Esophagus muscularis mucosa (tissue), 4 donors: ENCODE results near the gene ATP8B1. TPM values are rescaled to one million over a fixed set of nuclear protein-coding genes. Genes with fewer than 3 reads are reported as not detected.
A peak's percentile ranks its signal among the peaks of the same experiment; 100 is the strongest.

Experiments
- DNase-seq: peaks from one replicate; pipeline ENCODE4 v3.0.0-alpha.2; 2017; ENCODE audit errors: extremely low spot score
- H3K27ac ChIP-seq, 4 donors: fragments of 200-600 bp; sonication (generic); replicated peaks in 1 of 4; 1 replicate in 3 of 4; 2 replicates in 1 of 4; pipeline ENCODE4 v1.5.1; 2016 to 2019; ENCODE audit warnings: mild to moderate bottlenecking in 1 of 4
- H3K27me3 ChIP-seq, 4 donors: fragments of 200-600 bp; sonication (generic); one replicate each; pipeline versions ENCODE4 v1.5.1 to v1.6.0; 2016 to 2019
- H3K36me3 ChIP-seq, 4 donors: fragments of 200-600 bp; sonication (generic); one replicate each; pipeline ENCODE4 v1.5.1; 2016 to 2019
- H3K4me1 ChIP-seq, 4 donors: fragments of 200-600 bp; sonication (generic); one replicate each; pipeline ENCODE4 v1.5.1; 2016 to 2019
- H3K4me3 ChIP-seq, 4 donors: fragments of 200-600 bp; sonication (generic); 1 replicate in 2 of 4; 2 replicates in 2 of 4; pipeline ENCODE4 v1.5.1; 2016 to 2019; ENCODE audit warnings: mild to moderate bottlenecking in 4 of 4, moderate library complexity in 1 of 4
- H3K9me3 ChIP-seq, 4 donors: fragments of 200-600 bp; sonication (generic); 1 replicate in 3 of 4; 2 replicates in 1 of 4; pipeline ENCODE4 v1.5.1; 2016 to 2019
- EP300 ChIP-seq: sonication (generic); formaldehyde crosslinking; IDR thresholded peaks from one replicate; pipeline ENCODE4 v1.6.1; 2017; ENCODE audit warnings: antibody characterized with exemption
- POLR2A ChIP-seq: fragments of 450-650 bp; IDR thresholded peaks from one replicate; pipeline ENCODE4 v1.6.1; 2017; ENCODE audit warnings: antibody characterized with exemption, moderate library complexity, mild to moderate bottlenecking, low read depth
- POLR2AphosphoS5 ChIP-seq, 2 donors: sonication (generic); formaldehyde crosslinking; IDR thresholded peaks; one replicate each; pipeline ENCODE4 v1.6.1; 2017; ENCODE audit warnings: antibody characterized with exemption in 2 of 2
- WGBS: methylation state at CpG from one replicate; pipeline ENCODE4 v1.1.5; 2018; 5-methylcytosine and 5-hydroxymethylcytosine counted together
- intact Hi-C: fragments of 100-400 bp; cut with DNase I; formaldehyde crosslinking; loops from one replicate; pipeline ENCODE4 v1.15.1; 2023
- total RNA-seq, 4 donors: library from RNA; depleted of rRNA; stranded (reverse); fragments of >200 nt; gene quantifications; one replicate each; pipeline versions ENCODE4 v1.1.0 to v1.2.1, GENCODE V29; 2016
- TF ChIP-seq, protein P1 (sequence below), 3 experiments: fragments of 200-600 bp in 2 of 3; fragments of 450-650 bp in 1 of 3; sonication (generic) in 2 of 3; IDR thresholded peaks; one replicate each; pipeline ENCODE4 v1.5.1; 2017 to 2019; ENCODE audit warnings: antibody characterized with exemption in 3 of 3, mild to moderate bottlenecking in 2 of 3, moderate library complexity in 1 of 3

Gene ATP8B1
- total RNA-seq, 4 donors from 2014 or later, result 18.3 to 21.9 (median 19.6) TPM

DNA sequence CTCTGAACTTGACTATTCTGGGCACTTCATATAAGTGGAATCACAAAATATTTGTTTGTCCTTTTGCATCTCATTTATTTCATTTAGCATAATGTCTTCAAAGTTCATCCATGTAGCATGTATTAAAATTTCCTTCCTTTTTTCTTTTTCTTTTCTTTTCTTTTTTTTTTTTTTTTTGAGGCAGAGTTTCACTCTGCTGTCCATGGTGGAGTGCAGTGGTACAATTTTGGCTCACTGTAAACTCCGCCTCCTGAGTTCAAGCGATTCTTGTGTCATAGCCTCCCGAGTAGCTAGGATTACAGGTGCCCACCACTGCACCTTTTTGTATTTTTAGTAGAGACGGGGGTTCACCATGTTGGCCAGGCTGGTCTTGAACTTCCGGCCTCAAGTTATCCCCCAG is 11.9 kb downstream of the ATP8B1 start:
- H3K4me1 ChIP-seq, result peaks cover 43 to 79% (median 72%) of the 10 kb centered on the region in 4 donors

DNA sequence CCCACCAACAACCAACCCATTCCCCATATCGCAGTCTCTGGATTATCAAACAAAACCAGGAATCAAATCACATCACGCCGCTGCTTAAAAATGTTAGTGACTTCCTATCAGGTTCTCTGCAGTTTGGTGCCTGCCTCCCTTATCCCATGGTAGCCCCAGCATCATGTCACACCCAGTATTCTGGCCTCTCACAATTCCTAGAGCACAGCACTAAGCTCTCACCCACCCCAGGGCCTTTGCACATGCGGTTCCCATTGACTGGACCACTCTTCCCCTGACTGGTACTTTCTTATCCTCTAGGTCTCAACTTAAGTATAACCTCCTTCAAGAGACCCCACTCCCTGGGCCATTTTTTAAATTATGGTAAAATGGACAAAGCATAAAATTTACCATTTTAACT is 12.8 kb downstream of the ATP8B1 start:
- Histone ChIP-seq H3K9me3 (no peaks in the 10 kb centered on the region), H3K27ac (peak overlapping the region; percentile 79 to 88 (median 85)), H3K4me3 (no peak overlapping the region), H3K27me3 (no peaks in the 10 kb centered on the region), H3K36me3 (no peaks in the 10 kb centered on the region), H3K4me1 (peaks cover 43 to 86% (median 76%) of the 10 kb centered on the region in 4 donors)
- TF ChIP-seq, protein P1, sequence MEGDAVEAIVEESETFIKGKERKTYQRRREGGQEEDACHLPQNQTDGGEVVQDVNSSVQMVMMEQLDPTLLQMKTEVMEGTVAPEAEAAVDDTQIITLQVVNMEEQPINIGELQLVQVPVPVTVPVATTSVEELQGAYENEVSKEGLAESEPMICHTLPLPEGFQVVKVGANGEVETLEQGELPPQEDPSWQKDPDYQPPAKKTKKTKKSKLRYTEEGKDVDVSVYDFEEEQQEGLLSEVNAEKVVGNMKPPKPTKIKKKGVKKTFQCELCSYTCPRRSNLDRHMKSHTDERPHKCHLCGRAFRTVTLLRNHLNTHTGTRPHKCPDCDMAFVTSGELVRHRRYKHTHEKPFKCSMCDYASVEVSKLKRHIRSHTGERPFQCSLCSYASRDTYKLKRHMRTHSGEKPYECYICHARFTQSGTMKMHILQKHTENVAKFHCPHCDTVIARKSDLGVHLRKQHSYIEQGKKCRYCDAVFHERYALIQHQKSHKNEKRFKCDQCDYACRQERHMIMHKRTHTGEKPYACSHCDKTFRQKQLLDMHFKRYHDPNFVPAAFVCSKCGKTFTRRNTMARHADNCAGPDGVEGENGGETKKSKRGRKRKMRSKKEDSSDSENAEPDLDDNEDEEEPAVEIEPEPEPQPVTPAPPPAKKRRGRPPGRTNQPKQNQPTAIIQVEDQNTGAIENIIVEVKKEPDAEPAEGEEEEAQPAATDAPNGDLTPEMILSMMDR (IDR thresholded peaks at IDR 0.05), result no peak
- TF ChIP-seq POLR2A (no peak), EP300 (no peak), POLR2AphosphoS5 (IDR thresholded peaks at IDR 0.05) (no peak)
- WGBS, result 98% methylated on average over 4 of the region's 4 CpGs
- no peak for DNase-seq
- intact Hi-C loops, result no loop called here

More for the DNA sequence above, 11.9 kb downstream of the ATP8B1 start:
- Histone ChIP-seq H3K4me3 (no peak overlapping the region), H3K27ac (peak overlapping the region; percentile 79 to 88 (median 85)), H3K27me3 (no peaks in the 10 kb centered on the region), H3K36me3 (no peaks in the 10 kb centered on the region), H3K9me3 (no peaks in the 10 kb centered on the region)
- intact Hi-C loops, result no loop called here
- 99% methylated on average over 5 of the region's 5 CpGs for WGBS
- TF ChIP-seq EP300 (no peak), POLR2AphosphoS5 (IDR thresholded peaks at IDR 0.05) (no peak), POLR2A (no peak)
- TF ChIP-seq, protein P1 (IDR thresholded peaks at IDR 0.05), result no peak
- no peak for DNase-seq

DNA sequence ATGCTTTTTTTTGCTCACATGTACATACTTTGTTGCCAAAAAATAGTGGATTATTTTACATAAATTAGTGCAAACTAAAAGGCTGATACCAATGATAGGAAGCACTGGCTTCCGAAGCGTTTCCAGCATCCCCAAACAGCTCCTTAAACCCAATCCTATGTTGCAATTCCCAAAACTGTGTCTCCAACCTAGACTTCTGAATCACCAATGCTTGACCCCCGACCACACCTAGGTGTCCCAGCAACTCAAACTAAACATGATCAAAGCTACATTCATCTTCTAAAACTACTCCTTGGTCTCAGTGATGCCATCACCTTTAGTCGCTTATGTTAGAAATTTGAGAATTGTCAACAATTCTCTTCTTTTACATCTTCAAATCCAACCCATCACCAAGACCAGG is 13.4 kb downstream of the ATP8B1 start:
- Histone ChIP-seq H3K27me3 (no peaks in the 10 kb centered on the region), H3K27ac (peak overlapping the region; percentile 79 to 88 (median 85)), H3K9me3 (no peaks in the 10 kb centered on the region), H3K4me3 (no peak overlapping the region), H3K36me3 (no peaks in the 10 kb centered on the region), H3K4me1 (peaks cover 43 to 86% (median 77%) of the 10 kb centered on the region in 4 donors)
- DNase-seq, result no peak
- intact Hi-C loops, result no loop called here
- TF ChIP-seq EP300 (no peak), POLR2AphosphoS5 (IDR thresholded peaks at IDR 0.05) (no peak), POLR2A (no peak)
- TF ChIP-seq, protein P1 (IDR thresholded peaks at IDR 0.05), result no peak
- 89% methylated on average over 4 of the region's 4 CpGs for WGBS

DNA sequence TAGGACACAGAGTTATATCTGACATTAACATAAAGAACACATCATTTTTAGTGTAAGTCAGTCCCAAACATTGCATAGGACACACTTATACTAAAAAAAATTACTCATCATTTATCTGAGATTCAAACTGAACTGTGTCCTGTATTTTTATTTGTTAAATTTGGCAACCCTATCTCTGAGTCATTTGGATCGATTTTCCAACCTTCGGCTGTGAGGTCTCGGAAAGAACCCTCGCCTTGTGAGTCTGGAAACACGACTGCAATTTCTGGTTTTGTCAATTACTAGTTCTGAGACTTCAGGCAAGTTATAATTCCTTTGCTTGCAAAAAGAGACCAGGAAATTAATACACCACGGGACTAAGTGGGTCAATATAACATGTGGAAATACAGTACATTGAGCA is 14.0 kb downstream of the ATP8B1 start:
- Histone ChIP-seq H3K36me3 (no peaks in the 10 kb centered on the region), H3K4me3 (peak overlapping the region; percentile 11 to 23 (median 15)), H3K4me1 (peaks cover 50 to 86% (median 77%) of the 10 kb centered on the region in 4 donors), H3K27me3 (no peaks in the 10 kb centered on the region), H3K27ac (peak overlapping the region; percentile 79 to 88 (median 85)), H3K9me3 (no peaks in the 10 kb centered on the region)
- intact Hi-C loops, result no loop called here
- no peak for DNase-seq
- WGBS, result 15% methylated on average over 6 of the region's 6 CpGs
- no peak for TF ChIP-seq POLR2AphosphoS5 (IDR thresholded peaks at IDR 0.05)
- no peak for TF ChIP-seq EP300
- TF ChIP-seq, protein P1 (IDR thresholded peaks at IDR 0.05), result no peak
- TF ChIP-seq POLR2A, result no peak

DNA sequence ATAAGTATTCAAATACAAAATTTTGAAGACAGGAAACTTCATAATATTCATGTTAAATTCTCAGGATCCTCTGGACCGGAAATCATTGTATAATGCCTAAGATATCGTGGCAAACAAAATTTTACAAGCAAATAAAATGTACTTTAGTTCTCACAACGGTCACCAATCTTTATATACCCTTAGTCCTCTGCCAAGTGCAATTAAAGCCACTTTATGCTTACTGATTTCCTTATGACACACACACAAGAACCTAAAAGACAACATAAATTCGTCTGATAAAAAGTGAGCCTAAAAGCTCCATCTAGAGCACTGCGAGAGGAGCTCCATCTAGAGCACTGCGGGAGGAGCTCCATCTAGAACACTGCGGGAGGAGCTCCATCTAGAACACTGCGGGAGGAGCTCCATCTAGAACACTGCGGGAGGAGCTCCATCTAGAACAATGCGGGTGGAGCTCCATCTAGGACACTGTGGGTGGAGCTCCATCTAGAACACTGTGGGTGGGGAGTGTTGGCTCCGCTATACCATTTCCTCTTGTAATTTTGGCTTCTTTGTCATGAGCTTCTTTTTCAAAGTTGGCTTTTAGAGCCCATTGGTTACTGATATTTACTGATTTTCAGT is 15.9 kb downstream of the ATP8B1 start:
- H3K27ac ChIP-seq, result peak overlapping the region; percentile 79 to 88 (median 85)
- DNase-seq, result no peak

More for the DNA sequence above, 15.9 kb downstream of the ATP8B1 start:
- H3K4me3 ChIP-seq, result no peak overlapping the region
- H3K27me3 ChIP-seq, result no peaks in the 10 kb centered on the region
- WGBS, result 85% methylated on average over 11 of the region's 11 CpGs
- H3K4me1 ChIP-seq, result peaks cover 40 to 82% (median 71%) of the 10 kb centered on the region in 4 donors
- no peaks in the 10 kb centered on the region for H3K9me3 ChIP-seq
- intact Hi-C loops, result no loop called here
- H3K36me3 ChIP-seq, result no peaks in the 10 kb centered on the region
- TF ChIP-seq POLR2AphosphoS5 (IDR thresholded peaks at IDR 0.05) (no peak), POLR2A (no peak), EP300 (no peak)
- TF ChIP-seq, protein P1 (IDR thresholded peaks at IDR 0.05), result no peak
